ENCODE results near the gene N4BP2. TPM values are rescaled to one million over a fixed set of nuclear protein-coding genes. Genes with fewer than 3 reads are reported as not detected.

The N4BP2 gene
- total RNA-seq, 6 experiments from 2014 or later = 1.0 to 2.1 (median 1.9) TPM

DNA sequence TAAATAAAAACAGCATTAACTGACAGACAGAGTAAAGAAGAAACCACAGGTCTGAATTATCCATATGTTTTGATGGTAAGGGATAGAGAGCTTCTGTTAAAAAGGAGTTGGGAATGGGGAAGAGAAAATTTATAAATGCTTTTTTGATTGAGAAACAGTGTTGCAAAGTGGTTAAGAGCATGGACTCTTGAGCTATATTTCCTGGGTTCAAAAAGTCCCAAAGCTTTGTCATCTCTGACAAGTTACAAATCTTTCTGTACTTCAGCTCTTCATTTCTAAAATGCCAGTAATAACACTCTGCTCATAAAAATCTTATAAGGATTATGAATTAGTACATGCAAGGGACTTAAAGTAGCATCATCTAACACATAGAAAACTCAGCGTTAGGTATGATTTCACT, 62.2 kb downstream of the N4BP2 start:
- Mint-ChIP-seq H3K9me3 (no peaks in the 10 kb centered on the region), H3K27me3 (ENCODE audit: insufficient read depth) (no peaks in the 10 kb centered on the region), H3K27ac (no peak overlapping the region), H3K4me3 (no peak overlapping the region), H3K36me3 (ENCODE audit: low read depth) (peaks cover 6% of the 10 kb centered on the region; the same call in 1 of the 2 replicates), H3K4me1 (ENCODE audit: low read depth) (peaks cover 27% of the 10 kb centered on the region)
- no peak for DNase-seq
- TF ChIP-seq, protein P1, sequence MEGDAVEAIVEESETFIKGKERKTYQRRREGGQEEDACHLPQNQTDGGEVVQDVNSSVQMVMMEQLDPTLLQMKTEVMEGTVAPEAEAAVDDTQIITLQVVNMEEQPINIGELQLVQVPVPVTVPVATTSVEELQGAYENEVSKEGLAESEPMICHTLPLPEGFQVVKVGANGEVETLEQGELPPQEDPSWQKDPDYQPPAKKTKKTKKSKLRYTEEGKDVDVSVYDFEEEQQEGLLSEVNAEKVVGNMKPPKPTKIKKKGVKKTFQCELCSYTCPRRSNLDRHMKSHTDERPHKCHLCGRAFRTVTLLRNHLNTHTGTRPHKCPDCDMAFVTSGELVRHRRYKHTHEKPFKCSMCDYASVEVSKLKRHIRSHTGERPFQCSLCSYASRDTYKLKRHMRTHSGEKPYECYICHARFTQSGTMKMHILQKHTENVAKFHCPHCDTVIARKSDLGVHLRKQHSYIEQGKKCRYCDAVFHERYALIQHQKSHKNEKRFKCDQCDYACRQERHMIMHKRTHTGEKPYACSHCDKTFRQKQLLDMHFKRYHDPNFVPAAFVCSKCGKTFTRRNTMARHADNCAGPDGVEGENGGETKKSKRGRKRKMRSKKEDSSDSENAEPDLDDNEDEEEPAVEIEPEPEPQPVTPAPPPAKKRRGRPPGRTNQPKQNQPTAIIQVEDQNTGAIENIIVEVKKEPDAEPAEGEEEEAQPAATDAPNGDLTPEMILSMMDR (IDR thresholded peaks at IDR 0.05) = no peak

GRCh38 chr4:40119344-40119743, 62.7 kb downstream of the N4BP2 start:
- H3K27me3 Mint-ChIP-seq (ENCODE audit: insufficient read depth) = no peaks in the 10 kb centered on the region
- TF ChIP-seq, protein P1 (IDR thresholded peaks at IDR 0.05) = no peak
- no peak for DNase-seq
- no peak overlapping the region for H3K4me3 Mint-ChIP-seq
- H3K9me3 Mint-ChIP-seq = no peaks in the 10 kb centered on the region
- H3K27ac Mint-ChIP-seq = no peak overlapping the region
- H3K36me3 Mint-ChIP-seq (ENCODE audit: low read depth) = peaks cover 6% of the 10 kb centered on the region; the same call in 1 of the 2 replicates
- H3K4me1 Mint-ChIP-seq (ENCODE audit: low read depth) = peaks cover 27% of the 10 kb centered on the region

DNA sequence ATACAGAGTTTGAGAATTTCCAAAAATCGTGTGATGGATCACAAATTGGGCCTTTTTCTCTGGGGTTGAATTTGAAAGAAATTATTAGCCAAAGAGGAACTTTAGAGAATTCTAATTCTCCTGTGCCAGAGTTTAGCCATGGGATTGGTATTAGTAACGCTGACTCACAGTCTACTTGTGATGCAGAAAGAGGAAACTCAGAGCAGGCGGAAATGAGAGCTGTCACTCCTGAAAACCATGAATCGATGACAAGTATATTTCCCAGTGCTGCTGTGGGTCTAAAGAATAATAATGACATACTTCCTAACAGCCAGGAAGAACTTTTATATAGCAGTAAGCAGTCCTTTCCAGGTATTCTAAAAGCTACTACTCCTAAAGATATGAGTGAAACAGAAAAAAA, 64.9 kb downstream of the N4BP2 start:
- peaks cover 27% of the 10 kb centered on the region for H3K4me1 Mint-ChIP-seq (ENCODE audit: low read depth)
- H3K36me3 Mint-ChIP-seq (ENCODE audit: low read depth) = peaks cover 6% of the 10 kb centered on the region; the same call in 1 of the 2 replicates
- peak; percentile 64 for DNase-seq
- H3K9me3 Mint-ChIP-seq = no peaks in the 10 kb centered on the region
- H3K4me3 Mint-ChIP-seq = peak overlapping the region; percentile 49; the same call in 1 of the 2 replicates
- no peaks in the 10 kb centered on the region for H3K27me3 Mint-ChIP-seq (ENCODE audit: insufficient read depth)
- TF ChIP-seq, protein P1 (IDR thresholded peaks at IDR 0.05) = no peak
- H3K27ac Mint-ChIP-seq = peak overlapping the region; percentile 66

DNA sequence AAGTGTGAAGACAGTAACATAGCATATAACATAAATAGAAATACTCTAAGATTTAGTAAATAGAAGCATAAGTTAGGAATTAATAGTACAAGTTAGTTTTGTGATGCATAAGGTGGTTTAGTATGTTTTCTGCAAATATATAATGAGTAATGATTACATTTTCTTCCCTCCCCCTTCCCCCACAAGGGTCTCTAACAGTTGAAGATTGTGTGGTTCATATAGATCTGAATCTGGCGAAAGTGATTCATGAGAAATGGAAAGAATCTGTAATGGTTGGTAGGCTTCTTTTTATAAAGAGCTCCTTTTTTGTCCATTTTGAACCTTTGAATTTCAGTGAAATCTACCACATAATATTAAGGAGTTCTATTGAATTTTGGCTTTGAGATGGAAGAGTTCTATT, 66.3 kb downstream of the N4BP2 start:
- Mint-ChIP-seq H3K4me1 (ENCODE audit: low read depth) (peaks cover 27% of the 10 kb centered on the region), H3K36me3 (ENCODE audit: low read depth) (peaks cover 6% of the 10 kb centered on the region; the same call in 1 of the 2 replicates), H3K27ac (no peak overlapping the region), H3K9me3 (no peaks in the 10 kb centered on the region), H3K4me3 (no peak overlapping the region), H3K27me3 (ENCODE audit: insufficient read depth) (no peaks in the 10 kb centered on the region)
- no peak for DNase-seq
- TF ChIP-seq, protein P1 (IDR thresholded peaks at IDR 0.05) = no peak

GRCh38 chr4:40124690-40125089, 68.0 kb downstream of the N4BP2 start:
- no peak for DNase-seq
- no peak overlapping the region for H3K27ac Mint-ChIP-seq
- TF ChIP-seq, protein P1 (IDR thresholded peaks at IDR 0.05) = no peak
- peaks cover 6% of the 10 kb centered on the region; the same call in 1 of the 2 replicates for H3K36me3 Mint-ChIP-seq (ENCODE audit: low read depth)
- no peaks in the 10 kb centered on the region for H3K9me3 Mint-ChIP-seq
- H3K4me1 Mint-ChIP-seq (ENCODE audit: low read depth) = peaks cover 27% of the 10 kb centered on the region
- H3K4me3 Mint-ChIP-seq = no peak overlapping the region
- H3K27me3 Mint-ChIP-seq (ENCODE audit: insufficient read depth) = no peaks in the 10 kb centered on the region
